HG03280 (cell line): ENCODE measurements around the gene LHPP.
"Not testable (repeated sequence)": the region's sequence is repeated elsewhere in the genome, so short reads cannot be mapped to it uniquely, and the experiment has no call there.

ENCODE experiments used
- ATAC-seq: cut with Tn5 transposase; IDR thresholded peaks from one replicate; pipeline ENCODE4 v1.9.1; 2021; ENCODE audit warnings: mild to moderate bottlenecking, moderate library complexity; ENCODE audit not compliant: unreplicated experiment

Gene LHPP

DNA sequence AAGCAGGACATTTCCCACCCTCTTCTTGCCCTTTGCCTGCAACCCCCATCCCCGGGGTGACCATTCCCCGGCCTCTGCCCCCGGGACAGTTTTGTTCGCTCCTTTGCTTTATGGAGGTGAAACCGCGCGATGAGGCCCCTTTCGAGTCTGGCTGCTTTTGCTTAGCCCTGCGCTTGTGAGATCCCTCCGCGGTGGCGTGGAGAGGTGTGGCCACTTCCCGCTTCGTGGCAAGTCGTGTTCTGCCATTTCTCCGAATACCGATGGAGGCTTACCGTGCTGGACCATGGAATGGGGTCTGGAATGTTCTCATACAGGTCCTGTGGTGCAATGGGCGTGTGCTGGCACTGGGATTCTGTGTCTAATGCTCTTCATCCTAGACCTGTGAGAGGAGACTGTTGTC, 106.7 kb downstream of the LHPP start:
- ATAC-seq, result no peak

DNA sequence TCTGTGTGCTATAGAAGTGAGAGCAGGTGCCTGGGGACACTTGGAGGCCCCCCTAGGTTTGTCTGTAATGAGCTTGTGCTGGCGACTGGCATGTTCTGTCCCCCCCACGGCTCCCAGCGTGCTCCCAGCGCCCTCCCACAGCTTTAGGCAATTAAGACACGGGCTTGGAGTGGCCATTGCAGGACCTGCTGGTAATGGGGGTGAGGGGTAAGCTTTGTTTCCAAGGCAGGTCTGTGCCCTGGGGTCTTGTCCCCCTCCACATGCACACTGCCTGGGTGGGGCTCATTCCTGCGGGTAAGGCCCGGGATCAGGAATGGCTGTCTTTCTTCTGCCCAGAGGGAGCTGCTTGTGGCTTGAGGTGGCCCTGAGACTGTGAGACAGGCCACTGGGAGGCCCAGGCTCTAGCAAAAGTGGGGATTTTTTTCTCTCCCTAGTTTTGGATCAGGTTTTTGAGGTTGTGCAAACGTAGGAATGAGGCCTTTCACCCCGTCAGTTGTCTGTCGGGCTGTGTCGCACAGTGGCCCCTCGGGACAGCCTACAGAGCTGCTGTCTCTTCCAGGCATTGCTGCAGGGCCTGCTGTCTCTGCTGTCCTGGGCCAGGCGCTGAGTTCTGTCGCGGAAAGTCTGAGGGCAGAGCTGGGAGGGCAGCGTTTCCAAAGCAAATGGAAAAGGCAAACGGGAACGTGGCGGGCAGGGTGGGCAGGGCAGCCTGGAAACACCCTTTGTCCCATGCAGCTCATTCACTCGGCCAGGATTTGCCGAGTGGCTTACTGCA, 107.4 kb downstream of the LHPP start:
- no peak for ATAC-seq

DNA sequence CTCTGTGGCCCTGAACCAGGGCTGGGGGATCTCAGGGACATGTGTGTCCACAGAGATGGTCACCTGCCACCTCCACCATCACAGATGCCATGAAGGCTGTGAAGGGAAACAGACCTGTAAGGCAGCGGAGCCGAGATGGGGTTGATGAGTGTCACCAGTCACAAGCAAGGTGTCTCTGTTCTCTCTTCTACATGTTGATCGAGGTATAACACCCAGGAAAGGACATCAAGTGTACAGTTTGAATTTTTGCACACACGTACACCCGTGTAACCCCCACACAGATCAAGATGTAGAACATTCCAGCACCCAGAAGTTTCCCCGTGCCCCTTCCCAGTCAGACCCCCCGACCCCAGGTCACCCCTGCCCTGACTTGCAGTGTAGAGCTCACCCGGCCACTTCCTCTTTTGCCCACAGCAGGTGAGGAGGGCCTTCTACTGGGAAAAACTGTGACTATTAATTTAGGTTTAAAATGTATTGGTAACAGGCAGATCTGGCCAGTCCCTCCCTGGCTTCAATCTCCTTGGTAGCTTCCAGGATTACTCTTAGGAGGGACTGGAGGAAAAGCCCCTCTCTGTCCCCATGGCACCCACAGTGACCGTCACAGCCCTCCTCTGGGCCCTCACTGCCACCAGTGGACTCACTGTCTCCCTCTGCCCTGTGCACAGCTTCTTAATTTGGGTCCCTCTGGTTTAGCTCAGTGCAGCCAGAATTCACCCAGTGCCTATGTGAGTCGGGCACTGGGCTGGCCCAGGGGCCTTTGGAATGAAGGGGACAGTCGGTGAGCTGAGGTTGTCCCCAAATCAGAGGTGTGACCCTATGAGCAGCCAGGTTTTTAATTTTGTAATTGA, 108.2 kb downstream of the LHPP start:
- no peak for ATAC-seq

DNA sequence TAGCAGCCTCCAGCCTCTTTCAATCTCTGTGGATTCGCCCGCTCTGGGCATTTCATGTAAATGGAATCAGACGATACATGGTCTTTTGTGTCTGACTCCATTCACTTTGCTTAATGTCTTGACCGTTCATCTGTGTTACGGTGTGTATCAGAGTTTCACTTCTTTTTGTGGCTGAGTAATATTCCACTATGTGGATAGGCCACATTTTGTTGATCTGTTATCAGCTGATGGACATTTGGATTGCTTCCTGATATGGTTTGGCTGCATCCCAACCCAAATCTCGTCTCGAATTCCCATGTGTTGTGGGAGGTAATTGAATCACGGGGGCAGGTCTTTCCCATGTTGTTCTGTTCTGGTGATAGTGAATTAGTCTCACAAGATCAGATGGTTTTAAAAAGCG, 109.0 kb downstream of the LHPP start:
- no peak for ATAC-seq

DNA sequence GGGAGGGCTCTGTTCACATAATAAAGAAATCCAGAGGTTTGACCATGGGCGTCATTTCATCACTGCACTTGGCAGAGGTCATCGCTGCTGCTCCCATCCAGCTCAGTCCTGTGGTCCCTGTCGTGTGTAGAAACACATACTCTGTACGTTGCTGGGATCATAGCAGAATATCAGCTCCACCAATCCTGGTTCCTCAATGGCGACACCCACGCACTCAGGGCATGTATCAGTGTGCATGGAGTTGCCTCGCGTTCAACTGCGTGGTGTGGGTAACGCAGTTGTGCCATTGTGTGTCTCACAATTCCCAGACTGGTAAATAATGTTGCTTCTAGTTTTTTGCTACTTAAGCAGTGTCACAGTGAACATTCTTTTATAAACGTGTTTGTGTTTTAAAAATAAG, 111.1 kb downstream of the LHPP start:
- no peak for ATAC-seq

DNA sequence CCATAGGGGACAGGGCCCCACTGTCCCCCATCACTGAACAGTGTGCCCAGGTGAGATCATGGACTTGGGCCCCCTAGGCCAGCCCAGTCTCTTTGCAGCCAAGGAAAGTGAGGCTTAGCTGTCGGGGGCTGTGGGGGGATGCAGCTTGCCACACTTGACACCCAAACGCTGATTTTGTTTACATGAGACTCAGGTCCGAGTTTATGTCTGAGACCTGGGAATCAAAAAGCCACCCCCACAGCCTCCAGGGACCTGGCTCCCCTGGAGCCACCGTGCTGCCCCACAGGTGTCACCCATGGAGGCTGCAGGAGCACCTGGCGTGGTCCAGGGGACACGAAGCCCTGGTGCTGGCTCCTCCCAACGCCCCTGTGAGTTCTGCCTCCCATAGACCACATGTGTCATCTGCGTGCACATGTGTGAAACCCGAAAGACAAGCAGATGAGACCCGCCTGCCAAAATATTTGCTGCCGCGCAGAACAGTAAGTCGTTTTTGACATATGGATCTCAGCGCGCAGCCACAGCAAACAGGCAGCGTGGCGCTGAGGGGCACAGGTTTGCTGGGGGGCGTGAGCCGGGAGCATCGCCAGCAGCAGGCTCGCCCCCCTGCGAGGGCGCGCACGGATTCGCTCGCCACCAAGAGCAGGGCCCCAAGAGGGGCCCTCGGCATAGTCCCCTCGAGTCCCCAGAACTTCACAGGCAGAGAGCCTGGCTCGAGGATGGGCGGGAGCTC, 112.3 kb downstream of the LHPP start:
- ATAC-seq, result no peak

DNA sequence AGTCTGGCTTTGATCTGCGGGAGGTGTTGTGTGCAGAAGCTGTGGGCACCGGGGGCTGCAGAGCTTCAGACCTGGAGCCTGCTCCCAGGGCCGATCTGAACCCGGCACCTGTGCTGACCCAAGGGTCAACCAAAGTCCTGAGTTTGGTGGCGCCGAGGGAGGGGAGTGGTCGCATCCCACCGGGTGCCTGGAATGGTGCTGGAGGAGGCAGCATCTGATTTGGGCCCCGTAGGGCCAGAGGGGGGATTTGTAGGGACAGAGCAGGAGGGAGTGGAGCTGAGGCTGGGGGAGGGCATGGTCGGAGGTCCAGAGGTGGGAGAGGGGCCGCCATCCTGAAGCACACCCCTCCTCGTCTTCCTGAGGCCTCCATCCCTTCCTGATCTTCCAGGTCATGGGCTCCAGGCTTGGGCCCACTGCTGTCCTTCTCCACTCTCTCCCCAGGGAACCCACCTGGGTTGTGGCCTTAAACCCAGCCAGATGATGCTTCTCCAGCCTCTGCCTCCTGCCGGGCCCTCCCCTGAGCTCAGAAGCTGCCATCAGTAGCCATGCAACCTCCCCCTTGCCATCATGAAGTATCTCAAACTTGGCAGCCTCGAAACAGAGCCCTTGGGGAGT, 112.9 kb downstream of the LHPP start:
- no peak for ATAC-seq

DNA sequence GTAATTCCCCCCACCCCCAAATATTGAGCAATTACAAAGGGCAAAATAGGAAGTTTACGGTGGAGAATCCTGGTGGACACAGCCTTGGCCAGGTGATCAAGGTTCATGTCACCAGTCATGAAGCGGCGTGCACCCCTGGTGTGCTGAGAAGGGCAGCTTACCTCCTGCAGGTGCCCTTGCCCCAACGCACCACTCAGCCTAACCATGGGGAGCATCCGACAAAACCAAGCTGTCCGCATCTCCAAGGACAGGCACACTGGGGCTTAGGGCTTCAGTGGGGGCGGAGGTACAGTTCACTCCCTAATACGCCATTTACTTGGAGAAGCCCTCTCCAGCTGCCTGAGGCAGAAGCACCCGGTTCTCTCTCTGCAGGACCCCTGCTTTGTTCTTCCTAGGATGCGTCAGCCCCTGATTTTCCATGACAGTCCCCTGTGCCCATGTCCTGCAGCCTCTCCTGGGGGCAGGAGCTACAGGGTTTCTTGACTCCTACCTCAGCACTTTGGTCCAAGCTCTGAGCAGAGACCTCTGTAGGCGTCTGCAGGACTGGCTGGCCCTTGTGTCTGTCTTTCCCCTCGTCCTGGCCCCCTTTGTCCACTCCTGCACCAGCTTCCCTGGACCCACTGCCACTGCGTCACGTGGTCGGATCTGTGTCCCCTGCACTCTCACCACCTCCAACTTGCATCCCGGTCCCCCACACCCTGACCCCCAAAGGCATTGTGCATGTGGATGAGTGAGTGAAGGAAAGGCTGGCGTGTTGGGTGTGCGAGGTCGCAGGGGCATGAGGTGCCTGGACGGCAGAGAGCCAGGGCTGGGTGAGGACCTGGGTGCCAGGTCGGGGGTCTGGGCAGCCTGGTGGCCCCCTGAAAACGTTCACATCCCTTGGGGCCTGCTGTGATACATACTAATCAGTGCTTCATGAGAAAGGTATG, 113.7 kb downstream of the LHPP start:
- ATAC-seq, result no peak

DNA sequence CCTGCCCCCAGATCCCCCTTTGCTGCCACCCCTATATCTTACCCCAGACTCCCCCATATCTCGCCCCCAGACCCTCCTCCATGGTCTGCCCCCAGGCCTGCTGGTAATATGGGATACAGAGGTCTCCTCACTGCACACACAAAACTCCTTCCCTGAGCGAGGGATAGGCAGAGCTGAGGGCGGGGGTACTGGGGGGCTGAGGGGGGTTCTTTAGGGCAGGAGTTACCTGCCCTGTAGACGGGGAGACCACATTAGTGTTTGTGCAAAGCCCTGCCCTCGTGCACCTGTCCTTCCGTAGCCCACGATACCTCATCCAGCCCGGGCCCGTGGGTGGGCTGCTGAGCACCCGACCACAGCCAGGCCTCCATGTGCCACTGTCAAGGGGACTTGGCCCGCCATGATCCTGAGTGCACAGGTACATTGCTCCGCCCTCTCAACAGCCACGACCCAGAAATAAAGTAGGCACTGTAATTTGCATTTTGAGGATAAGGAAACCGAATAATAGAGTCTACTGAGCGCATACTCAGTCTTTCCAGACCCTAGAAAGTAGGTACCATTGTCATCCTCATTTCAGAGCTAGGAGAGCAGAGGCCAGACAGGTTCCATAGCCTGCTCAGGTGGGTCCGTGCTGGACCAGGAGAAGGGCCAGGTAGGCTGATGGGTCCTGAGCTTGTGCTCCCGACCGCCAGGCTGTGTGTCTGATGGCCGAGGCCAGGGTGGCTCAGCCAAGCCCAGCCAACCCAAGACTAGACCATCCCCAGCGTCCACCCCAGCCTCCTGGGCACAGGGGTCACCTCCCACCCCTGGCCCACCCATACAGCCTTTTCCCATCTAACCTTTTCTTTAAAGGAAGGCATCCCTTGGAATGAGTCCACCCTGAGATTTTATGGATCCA, 115.2 kb downstream of the LHPP start:
- ATAC-seq, result no peak

DNA sequence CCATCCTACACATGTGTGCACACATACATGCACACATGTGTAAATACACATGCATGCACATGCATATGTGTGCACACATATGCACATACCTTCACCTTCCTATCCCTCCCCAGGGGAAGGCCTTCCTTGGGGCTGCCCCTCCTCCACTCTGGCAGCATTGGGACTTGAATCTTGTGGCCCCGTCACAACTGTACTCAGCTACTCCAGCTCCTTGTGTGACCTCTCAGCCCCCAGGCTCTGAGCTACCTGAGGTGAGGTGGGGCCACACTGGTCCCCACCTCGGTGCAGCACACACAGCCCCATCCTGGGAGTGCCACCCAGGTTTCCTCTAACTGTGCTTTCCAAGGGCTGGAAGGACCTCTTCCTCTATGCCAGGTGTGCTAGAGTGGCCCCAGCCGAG, 116.0 kb downstream of the LHPP start:
- no peak for ATAC-seq

DNA sequence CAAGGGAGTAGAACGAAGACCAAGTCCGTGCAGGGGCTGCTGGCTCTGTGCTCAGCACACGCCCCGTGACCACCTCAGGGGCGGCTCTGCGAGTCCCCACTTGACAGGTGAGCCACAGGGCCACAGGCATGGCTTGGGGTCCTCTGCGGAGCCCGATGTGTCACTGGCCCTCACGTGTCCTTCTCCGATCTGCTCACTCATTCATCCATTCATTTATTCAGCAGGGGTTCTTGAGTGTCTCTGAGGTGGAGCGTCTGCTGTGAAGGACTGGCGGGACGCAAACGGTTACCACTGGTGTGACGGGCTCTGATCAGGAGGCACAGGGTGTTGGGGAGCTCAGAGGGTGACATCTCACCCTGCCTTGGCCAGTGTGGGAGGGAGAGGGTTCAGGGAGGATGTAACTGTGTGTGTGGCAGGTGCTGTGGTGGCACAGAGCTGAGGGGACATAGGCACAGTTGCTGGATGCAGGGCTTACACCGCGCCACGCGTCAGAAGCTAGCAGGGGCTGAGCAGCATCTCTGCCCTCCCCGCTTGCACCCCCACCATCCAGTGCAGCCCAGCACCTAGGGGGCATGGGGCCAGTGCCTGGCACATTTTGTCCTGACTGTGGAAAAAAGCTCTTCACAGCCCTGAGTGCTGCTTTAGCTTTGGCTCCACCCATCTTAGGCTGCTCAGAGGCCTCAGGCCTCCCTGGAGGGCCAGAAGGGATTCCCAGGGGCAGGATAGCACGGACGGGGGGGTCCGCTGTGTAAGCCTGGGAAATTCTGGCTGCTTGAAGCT, 116.8 kb downstream of the LHPP start:
- no peak for ATAC-seq

DNA sequence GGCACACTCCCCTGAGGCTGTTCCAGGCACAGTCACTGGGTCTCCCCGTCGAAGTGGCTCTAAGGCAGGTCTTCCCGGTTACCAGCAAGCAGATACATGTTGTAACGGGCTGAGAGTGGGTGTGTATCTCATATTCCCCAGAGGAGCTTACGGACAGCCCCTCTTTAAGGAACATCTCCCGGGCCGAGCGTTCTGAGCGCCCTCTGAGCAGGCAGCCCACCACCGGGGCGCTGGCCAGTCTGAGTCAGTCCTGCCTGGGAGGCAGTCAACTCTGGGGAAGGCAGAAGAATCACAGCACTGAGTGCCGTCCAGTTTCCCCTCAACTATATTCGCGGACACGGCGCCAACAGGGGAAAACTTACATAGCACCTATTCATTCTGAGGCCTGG, 117.4 kb downstream of the LHPP start:
- ATAC-seq, result no peak

DNA sequence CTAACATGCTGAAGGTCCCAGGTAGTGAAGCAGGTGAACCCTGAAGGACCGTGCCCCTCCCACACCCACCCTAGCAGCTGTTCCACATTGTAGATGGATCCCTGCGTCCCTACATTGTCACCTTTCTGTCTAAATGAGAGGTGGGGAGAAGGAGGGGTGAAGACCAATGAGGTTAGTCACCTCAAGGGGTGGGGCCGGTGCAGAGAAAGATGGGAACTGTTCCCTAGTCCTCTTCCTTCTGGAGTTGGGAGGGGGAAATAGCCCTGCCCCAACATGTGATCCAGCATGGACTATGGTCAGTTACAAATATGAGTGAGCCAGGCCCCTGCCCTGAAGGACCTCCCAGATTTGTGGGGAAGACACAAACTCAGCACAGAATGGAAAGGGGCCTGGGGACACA, 124.5 kb downstream of the LHPP start:
- ATAC-seq, result no peak

DNA sequence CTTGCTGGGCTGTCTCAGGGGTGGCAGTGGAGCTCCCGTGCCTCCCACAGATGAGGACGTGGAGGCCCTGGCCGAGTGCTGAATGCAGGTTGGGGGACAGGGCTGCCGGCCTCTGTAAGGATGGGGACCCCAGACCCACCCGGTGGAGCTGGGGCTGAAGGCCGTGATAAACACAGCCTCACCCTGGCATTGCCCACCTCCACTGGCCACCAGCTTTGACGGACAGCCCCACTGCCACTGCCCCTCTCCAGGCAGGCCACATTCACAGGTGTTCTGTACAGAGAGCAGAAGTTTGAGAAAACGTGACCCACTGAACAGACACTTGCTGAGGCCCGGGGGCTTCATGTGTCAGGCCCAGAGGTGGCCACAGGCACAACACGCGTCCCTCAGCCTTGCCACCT, 126.2 kb downstream of the LHPP start:
- no peak for ATAC-seq

DNA sequence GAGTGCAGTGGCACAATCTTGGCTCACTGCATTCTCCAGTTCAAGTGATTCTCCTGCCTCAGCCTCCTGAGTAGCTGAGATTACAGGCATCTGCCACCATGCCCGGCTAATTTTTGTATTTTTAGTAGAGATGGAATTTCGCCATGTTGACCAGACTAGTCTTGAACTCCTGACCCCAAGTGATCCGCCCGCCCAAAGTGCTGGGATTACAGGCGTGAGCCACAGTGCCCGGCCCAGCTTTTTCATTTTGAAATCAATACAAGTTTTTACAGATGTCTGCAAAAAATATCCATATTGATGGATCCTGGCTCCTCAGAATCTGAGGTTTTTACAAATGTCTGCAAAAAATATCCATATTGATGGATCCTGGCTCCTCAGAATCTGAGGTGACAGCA, 126.7 kb downstream of the LHPP start:
- not testable (repeated sequence) for ATAC-seq

DNA sequence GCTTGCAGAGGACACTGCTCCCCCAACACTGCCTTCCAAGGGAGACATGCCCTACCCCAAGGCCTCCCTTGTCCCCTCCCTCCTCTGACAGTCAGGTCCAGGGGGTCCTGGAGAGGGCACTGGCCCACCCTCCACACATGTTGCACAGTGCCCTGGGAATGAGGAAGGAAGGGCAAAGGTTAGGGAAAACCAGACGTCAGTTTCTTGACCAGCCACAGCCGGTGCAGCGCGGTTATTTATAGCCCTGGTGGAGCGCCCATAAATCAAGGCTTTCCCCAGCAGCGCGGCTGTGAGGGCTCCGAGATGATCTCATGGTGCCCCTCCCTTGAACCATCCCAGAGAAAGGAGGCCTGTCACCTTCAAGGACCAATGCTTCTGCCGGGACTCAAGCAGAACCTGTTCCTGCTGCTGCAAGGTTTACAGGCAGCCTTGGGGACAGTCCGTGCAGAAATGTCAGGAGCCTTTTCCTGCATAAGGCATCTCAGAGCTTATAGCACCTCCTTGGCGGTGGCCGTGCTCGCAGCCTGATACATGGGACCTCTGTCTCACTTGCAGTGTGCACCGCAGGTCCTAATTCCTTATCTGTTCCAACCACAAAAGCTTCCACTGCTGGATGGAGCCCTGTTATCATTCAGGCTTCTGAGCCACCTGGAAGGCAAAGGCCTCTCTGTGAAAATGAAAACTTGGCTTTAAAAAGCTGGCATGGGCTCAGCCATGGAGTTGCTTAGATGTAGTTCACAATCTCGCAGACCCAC, 127.3 kb downstream of the LHPP start:
- no peak for ATAC-seq

DNA sequence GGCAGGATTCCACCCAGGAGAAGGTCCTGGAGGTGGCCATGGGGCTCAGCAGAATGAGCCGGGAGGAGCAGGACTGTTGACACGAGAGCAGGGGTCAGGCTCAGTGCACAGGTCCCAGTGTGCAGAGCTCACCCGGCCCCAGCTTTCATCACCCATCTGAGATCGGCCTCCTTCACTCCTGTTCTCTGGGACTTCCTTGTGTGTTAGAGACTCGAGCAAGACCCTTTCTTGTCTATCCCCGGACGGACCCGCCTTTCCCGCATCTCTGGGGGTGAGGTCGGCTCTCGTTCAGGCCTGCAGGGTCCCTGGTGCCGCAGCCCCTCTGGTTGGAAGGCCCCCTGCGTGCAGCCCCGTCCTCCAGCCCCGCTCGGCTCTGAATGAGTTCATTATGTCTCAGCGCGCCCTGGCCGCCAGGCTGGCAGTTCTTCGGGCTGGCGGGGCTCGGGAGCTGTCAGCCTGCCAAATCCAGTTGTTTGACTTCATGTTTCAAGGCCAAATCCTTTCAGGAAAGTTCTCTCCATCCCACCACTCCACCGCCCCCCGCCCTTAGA, 127.9 kb downstream of the LHPP start:
- no peak for ATAC-seq
